Mesendoderm (in vitro differentiated cells): ENCODE measurements around the gene PRR14L.
A peak's percentile ranks its signal among the peaks of the same experiment; 100 is the strongest.

Experiments used
- DNase-seq: peaks from one replicate; pipeline ENCODE4 v3.0.0; 2013
- H2AK5ac ChIP-seq: 2 replicates; pipeline ENCODE4 v1.6.1; 2013; ENCODE audit warnings: low read length, inconsistent platforms
- H2BK120ac ChIP-seq: 2 replicates; pipeline ENCODE4 v1.6.1; 2013; ENCODE audit warnings: low read depth, mild to moderate bottlenecking, low read length, moderate library complexity, mixed read lengths
- H2BK15ac ChIP-seq: replicated peaks from 2 replicates; pipeline ENCODE4 v1.6.1; 2013; ENCODE audit warnings: low read depth, mild to moderate bottlenecking, moderate library complexity
- H2BK5ac ChIP-seq: 2 replicates; pipeline ENCODE4 v1.6.1; 2013; ENCODE audit warnings: low read length, inconsistent platforms
- H3K18ac ChIP-seq: 2 replicates; pipeline ENCODE4 v1.6.1; 2013; ENCODE audit warnings: mild to moderate bottlenecking, low read length, mixed read lengths
- H3K23ac ChIP-seq: one replicate; pipeline ENCODE4 v1.6.1; 2013; ENCODE audit warnings: low read length
- H3K27ac ChIP-seq: 2 replicates; pipeline ENCODE4 v1.5.1; 2013; ENCODE audit warnings: low read depth, mild to moderate bottlenecking, inconsistent platforms, low read length, moderate library complexity
- H3K27me3 ChIP-seq: 2 replicates; pipeline ENCODE4 v1.6.1; 2013; ENCODE audit warnings: low read length, control low read depth, mild to moderate bottlenecking, inconsistent platforms; ENCODE audit not compliant: insufficient read depth, poor library complexity
- H3K36me3 ChIP-seq: 2 replicates; pipeline ENCODE4 v1.6.1; 2013; ENCODE audit warnings: low read length, inconsistent platforms; ENCODE audit not compliant: control insufficient read depth, insufficient read depth
- H3K4ac ChIP-seq: one replicate; pipeline ENCODE4 v1.6.1; 2013; ENCODE audit warnings: low read depth, mild to moderate bottlenecking, low read length, moderate library complexity
- H3K4me1 ChIP-seq: 2 replicates; pipeline ENCODE4 v1.6.1; 2013; ENCODE audit warnings: low read depth, low read length, inconsistent platforms; ENCODE audit not compliant: control insufficient read depth
- H3K4me2 ChIP-seq: 2 replicates; pipeline ENCODE4 v1.6.1; 2013; ENCODE audit warnings: low read length
- H3K4me3 ChIP-seq: 2 replicates; pipeline ENCODE4 v1.5.1; 2013; ENCODE audit warnings: mild to moderate bottlenecking, low read length
- H3K56ac ChIP-seq: one replicate; pipeline ENCODE4 v1.6.1; 2013; ENCODE audit warnings: low read length
- H3K79me1 ChIP-seq: 2 replicates; pipeline ENCODE4 v1.6.1; 2013; ENCODE audit warnings: low read length, inconsistent platforms
- H3K79me2 ChIP-seq: 2 replicates; pipeline ENCODE4 v1.6.1; 2013; ENCODE audit warnings: mild to moderate bottlenecking, low read length; ENCODE audit not compliant: control insufficient read depth, insufficient read depth
- H3K9ac ChIP-seq: 2 replicates; pipeline ENCODE4 v1.6.1; 2013; ENCODE audit warnings: low read length, inconsistent platforms
- H4K5ac ChIP-seq: one replicate; pipeline ENCODE4 v1.6.1; 2013; ENCODE audit warnings: low read length
- H4K8ac ChIP-seq: one replicate; pipeline ENCODE4 v1.6.1; 2013; ENCODE audit warnings: low read depth, mild to moderate bottlenecking, control low read depth, low read length, moderate library complexity
- WGBS: extraction: QIAGEN DNeasy Blood & Tissue Kit; methylation state at CpG from one replicate; pipeline ENCODE4 v1.1.7; 2013; ENCODE audit warnings: low lambda C conversion rate, missing lambda C conversion rate; ENCODE audit not compliant: insufficient coverage; ENCODE audit errors: extremely low coverage; 5-methylcytosine and 5-hydroxymethylcytosine counted together

PRR14L gene

GRCh38 chr22:31639436-31640039 lies 110.4 kb downstream of the PRR14L start:
- H3K4ac ChIP-seq: no peak overlapping the region
- H3K9ac ChIP-seq: no peak overlapping the region
- no peak overlapping the region for H3K4me2 ChIP-seq
- no peak overlapping the region for H2BK5ac ChIP-seq
- H4K5ac ChIP-seq: no peak overlapping the region
- no peak overlapping the region for H3K27ac ChIP-seq
- H4K8ac ChIP-seq: no peak overlapping the region
- no peak for DNase-seq
- H2AK5ac ChIP-seq: no peak overlapping the region
- H3K4me3 ChIP-seq: no peak overlapping the region
- no peaks in the 10 kb centered on the region for H3K4me1 ChIP-seq
- WGBS: no CpG with 5 or more reads among the region's 4 CpGs
- no peak overlapping the region for H2BK15ac ChIP-seq
- peaks cover 4% of the 10 kb centered on the region for H3K79me1 ChIP-seq
- H3K56ac ChIP-seq: no peak overlapping the region
- no peaks in the 10 kb centered on the region for H3K36me3 ChIP-seq
- H3K18ac ChIP-seq: no peak overlapping the region
- peaks cover 4% of the 10 kb centered on the region for H3K79me2 ChIP-seq
- no peak overlapping the region for H2BK120ac ChIP-seq
- H3K23ac ChIP-seq: no peak overlapping the region
- no peaks in the 10 kb centered on the region for H3K27me3 ChIP-seq

- no peaks in the 10 kb centered on the region for H3K27me3 ChIP-seq
- peaks cover 6% of the 10 kb centered on the region for H3K79me1 ChIP-seq
- H3K4me2 ChIP-seq: no peak overlapping the region
- H2BK15ac ChIP-seq: no peak overlapping the region
- H3K4me1 ChIP-seq: no peaks in the 10 kb centered on the region
- WGBS: no CpG with 5 or more reads among the region's 15 CpGs
- no peak for DNase-seq
- no peaks in the 10 kb centered on the region for H3K36me3 ChIP-seq
- no peak overlapping the region for H2AK5ac ChIP-seq
- H2BK120ac ChIP-seq: no peak overlapping the region
- H2BK5ac ChIP-seq: no peak overlapping the region
- no peak overlapping the region for H3K9ac ChIP-seq
- no peak overlapping the region for H4K8ac ChIP-seq
- H3K4me3 ChIP-seq: no peak overlapping the region
- no peak overlapping the region for H4K5ac ChIP-seq
- H3K4ac ChIP-seq: no peak overlapping the region
- peaks cover 4% of the 10 kb centered on the region for H3K79me2 ChIP-seq
- no peak overlapping the region for H3K23ac ChIP-seq
- no peak overlapping the region for H3K56ac ChIP-seq
- H3K18ac ChIP-seq: no peak overlapping the region
- H3K27ac ChIP-seq: no peak overlapping the region
Measured at GRCh38 chr22:31637891-31638618, 111.9 kb downstream of the PRR14L start.

- Histone ChIP-seq H2BK5ac (no peak overlapping the region), H3K27ac (no peak overlapping the region), H3K79me1 (peaks cover 9% of the 10 kb centered on the region), H3K27me3 (no peaks in the 10 kb centered on the region), H2AK5ac (no peak overlapping the region), H3K36me3 (no peaks in the 10 kb centered on the region), H3K4ac (no peak overlapping the region), H3K56ac (no peak overlapping the region), H3K9ac (no peak overlapping the region), H3K4me2 (no peak overlapping the region), H2BK120ac (no peak overlapping the region), H4K8ac (no peak overlapping the region), H3K4me1 (no peaks in the 10 kb centered on the region), H3K23ac (no peak overlapping the region), H3K79me2 (peaks cover 4% of the 10 kb centered on the region), H2BK15ac (no peak overlapping the region), H3K4me3 (no peak overlapping the region), H3K18ac (no peak overlapping the region), H4K5ac (no peak overlapping the region)
- no CpG with 5 or more reads among the region's 10 CpGs for WGBS
- DNase-seq: no peak
Measured at GRCh38 chr22:31637447-31637890, 112.5 kb downstream of the PRR14L start.

- H3K18ac ChIP-seq: no peak overlapping the region
- no peaks in the 10 kb centered on the region for H3K4me1 ChIP-seq
- no peak overlapping the region for H3K27ac ChIP-seq
- no peak for DNase-seq
- H3K79me1 ChIP-seq: peaks cover 9% of the 10 kb centered on the region
- no peak overlapping the region for H3K4me2 ChIP-seq
- no peak overlapping the region for H4K8ac ChIP-seq
- no peak overlapping the region for H2BK5ac ChIP-seq
- H3K56ac ChIP-seq: no peak overlapping the region
- H3K36me3 ChIP-seq: no peaks in the 10 kb centered on the region
- H3K4me3 ChIP-seq: no peak overlapping the region
- H3K9ac ChIP-seq: no peak overlapping the region
- no peak overlapping the region for H2BK120ac ChIP-seq
- H3K27me3 ChIP-seq: no peaks in the 10 kb centered on the region
- H3K4ac ChIP-seq: no peak overlapping the region
- no CpG with 5 or more reads among the region's 13 CpGs for WGBS
- peaks cover 3% of the 10 kb centered on the region for H3K79me2 ChIP-seq
- no peak overlapping the region for H2BK15ac ChIP-seq
- H3K23ac ChIP-seq: no peak overlapping the region
- no peak overlapping the region for H4K5ac ChIP-seq
- H2AK5ac ChIP-seq: no peak overlapping the region
Measured at GRCh38 chr22:31635638-31636306, 114.2 kb downstream of the PRR14L start.

GRCh38 chr22:31631436-31631835 lies 118.5 kb downstream of the PRR14L start:
- peaks cover 33% of the 10 kb centered on the region for H3K79me1 ChIP-seq
- peaks cover 2% of the 10 kb centered on the region for H3K36me3 ChIP-seq
- peak overlapping the region; percentile 79 for H3K56ac ChIP-seq
- no peaks in the 10 kb centered on the region for H3K4me1 ChIP-seq
- H4K5ac ChIP-seq: no peak overlapping the region
- no peak overlapping the region for H2BK120ac ChIP-seq
- no peak overlapping the region for H3K27ac ChIP-seq
- no peak overlapping the region for H3K18ac ChIP-seq
- no peak for DNase-seq
- no peak overlapping the region for H3K4me3 ChIP-seq
- peak overlapping the region; percentile 57 for H3K4me2 ChIP-seq
- no peak overlapping the region for H2AK5ac ChIP-seq
- no peak overlapping the region for H3K23ac ChIP-seq
- no peak overlapping the region for H2BK5ac ChIP-seq
- H3K9ac ChIP-seq: peak overlapping the region; percentile 62
- H3K4ac ChIP-seq: no peak overlapping the region
- no peaks in the 10 kb centered on the region for H3K27me3 ChIP-seq
- no peak overlapping the region for H2BK15ac ChIP-seq
- no CpG with 5 or more reads among the region's 9 CpGs for WGBS
- peaks cover 34% of the 10 kb centered on the region for H3K79me2 ChIP-seq
- H4K8ac ChIP-seq: no peak overlapping the region
